ENCODE results near the gene TRIM49D1.
"Not testable (repeated sequence)": the region's sequence is repeated elsewhere in the genome, so short reads cannot be mapped to it uniquely, and the experiment has no call there.

TRIM49D1 gene, protein sequence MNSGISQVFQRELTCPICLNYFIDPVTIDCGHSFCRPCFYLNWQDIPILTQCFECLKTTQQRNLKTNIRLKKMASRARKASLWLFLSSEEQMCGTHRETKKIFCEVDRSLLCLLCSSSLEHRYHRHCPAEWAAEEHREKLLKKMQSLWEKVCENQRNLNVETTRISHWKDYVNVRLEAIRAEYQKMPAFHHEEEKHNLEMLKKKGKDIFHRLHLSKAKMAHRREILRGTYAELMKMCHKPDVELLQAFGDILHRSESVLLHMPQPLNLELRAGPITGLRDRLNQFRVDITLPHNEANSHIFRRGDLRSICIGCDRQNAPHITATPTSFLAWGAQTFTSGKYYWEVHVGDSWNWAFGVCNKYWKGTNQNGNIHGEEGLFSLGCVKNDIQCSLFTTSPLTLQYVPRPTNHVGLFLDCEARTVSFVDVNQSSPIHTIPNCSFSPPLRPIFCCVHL

DNA sequence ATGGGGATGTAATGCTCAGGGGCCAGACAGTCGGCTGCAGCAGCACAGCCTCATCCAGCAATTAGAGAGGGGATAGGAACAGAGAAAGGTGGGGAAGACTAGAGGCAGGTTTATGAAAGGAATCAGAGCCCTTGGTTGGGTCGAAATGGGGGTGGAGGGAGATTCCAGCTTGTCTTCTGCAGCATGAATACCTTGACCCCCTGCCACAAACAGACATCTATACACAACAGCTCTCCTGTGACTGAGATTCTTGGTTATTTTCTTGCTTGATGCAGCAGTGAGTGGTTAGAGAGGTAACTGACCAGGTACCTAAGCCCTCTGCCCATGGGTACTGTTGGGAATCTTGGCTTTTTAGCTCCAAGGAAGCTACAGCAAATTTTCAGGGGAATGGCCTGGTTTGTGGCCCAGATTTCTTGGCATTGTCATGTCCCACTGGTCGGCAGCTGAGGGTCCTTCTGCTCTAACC lies at the start of gene TRIM49D1:
Gene TRIM49D1, minus strand, starts transcription at position 51 of the 466 bp plus-strand sequence. CDS start 4,535 bp downstream, outside the sequence.
- FAIRE-seq, result no peak

DNA sequence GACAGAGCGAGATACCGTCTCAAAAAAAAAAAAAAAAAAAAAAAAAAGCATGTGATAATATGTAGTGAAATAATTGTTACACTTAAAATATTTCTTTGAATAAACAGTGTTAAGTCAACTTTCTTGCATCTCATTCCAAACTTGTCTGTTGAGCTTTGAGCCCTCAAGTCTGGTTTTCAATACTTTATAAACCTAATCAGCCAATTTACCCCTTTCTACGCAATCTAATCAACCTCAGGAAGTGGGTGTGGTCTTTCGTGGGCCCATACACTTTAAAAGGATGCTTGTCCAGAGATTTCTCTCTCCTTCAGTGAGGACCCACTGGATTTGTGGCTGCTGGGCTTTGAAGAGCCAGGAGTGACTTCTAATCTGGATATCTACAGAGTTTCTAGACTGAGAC lies 43.7 kb upstream of the TRIM49D1 start, which contains the start of gene TRIM64:
Gene TRIM64, plus strand, starts transcription at position 301 of the 400 bp plus-strand sequence. CDS start 2,467 bp downstream, outside the sequence.
- FAIRE-seq, result not testable (repeated sequence)

DNA sequence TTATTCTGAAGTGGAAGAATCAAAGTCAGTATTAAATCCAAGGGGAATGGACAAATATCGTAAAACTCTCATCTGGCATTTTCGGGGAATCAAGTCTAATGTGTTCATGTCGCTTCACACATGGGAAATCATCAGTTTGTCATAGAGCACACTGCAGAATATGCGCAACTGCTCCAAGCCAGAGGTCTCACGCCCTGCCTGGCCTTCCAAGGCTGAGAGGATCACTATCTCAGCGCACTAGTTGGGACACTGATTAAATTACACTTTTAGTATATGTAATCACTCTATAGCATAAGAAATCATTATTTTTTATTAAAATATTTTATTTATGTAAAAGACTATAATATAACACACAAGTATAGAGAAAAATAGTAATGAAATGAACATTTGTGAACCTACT lies 38.8 kb upstream of the TRIM49D1 start:
- FAIRE-seq, result peak; percentile 23

DNA sequence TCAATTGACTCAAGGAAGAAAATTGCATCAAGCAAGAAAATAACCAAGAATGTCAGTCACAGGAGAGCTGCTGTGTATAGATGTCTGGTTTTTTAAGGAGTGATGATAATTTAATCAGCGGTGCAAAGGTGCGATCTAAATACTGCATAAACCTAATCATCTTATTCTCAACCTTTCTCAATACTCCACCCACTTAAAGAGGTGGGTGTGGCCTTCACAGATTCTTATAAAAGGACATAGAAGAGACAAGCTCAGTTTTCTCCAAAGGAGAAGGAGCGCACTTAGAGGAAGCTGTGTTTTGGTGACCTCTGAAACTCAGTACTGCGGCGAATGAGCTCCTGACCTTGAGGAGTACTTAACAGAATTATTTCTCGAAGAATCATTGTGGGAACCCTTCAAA lies 1.7 kb upstream of the TRIM49D1 start, which contains the start of gene TRIM49D2:
Gene TRIM49D2, plus strand, starts transcription at position 301 of the 400 bp plus-strand sequence. CDS start 2,698 bp downstream, outside the sequence.
- FAIRE-seq, result not testable (repeated sequence)

DNA sequence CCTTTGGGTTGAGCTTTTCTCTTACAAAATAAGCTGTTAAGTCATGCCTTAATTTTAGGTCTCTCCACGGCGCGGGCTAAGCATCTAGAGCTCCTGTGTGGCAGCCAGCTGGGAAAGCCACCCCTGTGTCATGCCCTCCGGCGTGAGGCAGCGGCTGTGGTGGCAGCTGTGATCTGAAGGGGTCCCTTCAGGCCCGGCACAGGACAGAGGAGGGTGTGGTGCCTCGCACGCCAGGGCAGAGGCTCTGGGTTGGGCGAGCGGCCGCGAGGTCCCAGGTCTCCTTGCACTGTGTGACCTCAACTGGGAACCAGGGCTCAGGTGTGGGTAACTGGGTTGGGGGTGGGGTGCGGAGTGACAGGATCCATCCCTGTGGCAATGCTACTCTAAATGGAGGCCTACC lies 21.2 kb downstream of the TRIM49D1 start:
- FAIRE-seq, result not testable (repeated sequence)

DNA sequence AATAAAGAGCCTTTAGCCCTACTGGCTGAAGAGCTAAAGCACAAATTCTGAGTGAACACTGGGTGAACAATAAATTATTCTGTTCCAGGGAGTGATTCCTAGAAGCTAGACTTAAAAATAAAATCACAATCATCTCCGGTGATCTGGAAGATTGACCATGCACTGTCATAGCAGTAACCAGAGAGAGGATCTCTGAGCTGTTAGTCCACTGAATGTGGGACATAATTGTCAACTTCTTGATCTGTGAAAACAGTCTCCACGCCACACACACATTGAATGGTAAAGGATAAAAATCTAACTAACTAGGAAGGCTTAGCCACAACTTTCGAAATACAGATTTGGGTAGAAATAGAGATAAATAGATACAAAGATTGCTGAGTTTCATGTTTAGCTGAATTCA lies 28.8 kb downstream of the TRIM49D1 start:
- FAIRE-seq, result not testable (repeated sequence)

DNA sequence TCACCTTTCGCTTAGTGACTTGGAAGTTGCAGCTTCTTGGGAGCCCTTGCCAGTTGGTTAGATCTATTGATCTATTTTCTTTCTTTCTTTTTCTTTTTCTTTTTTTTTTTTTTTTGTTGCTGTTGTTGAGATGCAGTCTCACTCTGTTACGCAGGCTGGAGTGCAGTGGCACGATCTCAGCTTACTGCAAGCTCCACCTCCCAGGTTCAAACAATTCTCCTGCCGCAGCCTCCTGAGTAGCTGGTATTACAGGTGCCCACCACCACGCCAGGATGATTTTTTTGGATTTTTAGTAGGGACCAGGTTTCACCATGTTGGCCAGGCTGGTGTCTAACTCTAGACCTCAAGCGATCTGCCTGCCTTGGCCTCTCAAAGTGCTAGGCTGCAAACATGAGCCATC lies 44.5 kb downstream of the TRIM49D1 start:
- FAIRE-seq, result not testable (repeated sequence)

DNA sequence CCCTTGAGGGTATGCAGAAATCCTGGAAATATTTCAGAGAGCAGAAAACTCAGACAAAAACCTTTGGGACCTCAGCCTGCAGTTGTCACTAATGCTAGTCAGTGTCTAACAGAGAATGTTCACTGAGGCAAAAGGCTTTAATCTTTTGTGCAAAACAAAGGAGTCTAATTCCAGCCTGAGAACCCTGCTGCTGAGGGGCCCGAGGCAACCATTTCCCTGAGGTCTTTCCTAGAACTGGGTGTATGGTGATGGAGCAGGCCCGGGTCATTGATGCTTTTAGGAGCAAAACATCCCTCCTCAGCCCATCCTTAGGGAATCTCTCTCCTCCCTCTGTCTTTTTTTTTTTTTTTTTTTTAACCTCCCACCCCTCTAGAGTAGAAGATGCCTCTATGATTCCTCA lies 49.5 kb downstream of the TRIM49D1 start:
- not testable (repeated sequence) for FAIRE-seq

DNA sequence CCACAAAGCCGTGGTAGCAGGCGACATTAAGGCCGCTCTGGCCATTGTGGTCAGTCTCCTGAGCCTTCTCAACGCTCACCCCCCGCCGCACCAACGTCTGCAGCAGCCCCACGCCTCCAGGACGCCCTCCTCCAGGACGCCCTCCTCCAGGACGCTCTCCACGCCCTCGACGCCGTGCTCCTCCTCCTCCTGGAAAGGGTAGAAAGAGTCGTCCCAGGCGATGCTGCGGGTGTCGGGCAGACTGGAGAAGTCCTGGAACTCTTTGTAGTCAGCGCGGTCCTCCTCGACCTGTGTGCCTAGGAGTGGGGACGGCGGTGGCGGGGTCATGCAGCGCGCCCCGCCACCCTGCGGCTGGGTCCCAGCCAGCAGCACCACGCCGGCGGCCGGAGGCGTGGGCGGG lies 56.8 kb downstream of the TRIM49D1 start:
- FAIRE-seq, result not testable (repeated sequence)

DNA sequence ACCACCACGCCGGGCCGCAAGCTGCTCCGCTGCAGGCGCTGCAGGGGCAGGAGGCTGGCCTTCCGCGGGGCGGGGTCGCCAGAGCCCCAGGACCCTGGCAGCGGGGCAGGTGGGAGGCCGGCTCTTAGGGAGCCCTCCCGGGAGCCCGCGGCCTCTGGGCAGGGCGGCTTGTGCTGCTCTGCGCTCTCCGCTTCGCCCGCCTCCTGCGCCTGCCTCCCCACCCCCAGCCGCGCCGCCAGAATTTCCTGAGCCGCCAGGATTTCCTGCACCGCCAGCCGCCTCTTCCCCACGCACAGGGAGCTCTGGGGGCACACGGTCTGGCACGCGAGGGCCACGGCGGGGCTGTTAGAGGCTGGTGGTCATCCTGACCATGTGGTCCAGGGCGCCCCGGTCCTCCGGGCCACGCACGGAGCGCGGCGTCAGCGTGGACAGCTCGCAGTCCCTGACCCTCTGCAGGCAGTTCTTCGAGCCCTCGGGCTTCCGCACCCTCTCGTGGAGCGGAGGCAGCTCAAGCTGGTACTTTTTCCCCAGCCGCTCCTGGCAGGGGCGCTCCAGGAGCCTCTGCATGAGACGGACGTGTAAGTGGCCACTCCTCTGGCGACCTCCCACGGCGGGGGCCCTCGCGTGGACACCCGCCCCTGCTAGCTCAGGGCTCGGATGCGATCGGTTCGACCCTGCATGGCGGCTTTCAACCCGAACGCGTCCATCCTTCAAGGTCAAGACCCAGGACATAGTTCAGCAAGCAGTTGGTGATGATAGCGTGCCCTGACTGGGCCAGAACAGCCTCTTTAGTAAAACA lies 57.9 kb downstream of the TRIM49D1 start:
- not testable (repeated sequence) for FAIRE-seq

Measured in A204.1 (cell line).